SK-N-SH treated with all-trans-retinoic acid at 6 μM for 48 hours (cell line): Measurements from ENCODE around the gene LYST.
"Not testable (repeated sequence)": the region's sequence is repeated elsewhere in the genome, so short reads cannot be mapped to it uniquely, and the experiment has no call there.

Source experiments
- ATAC-seq: fragments of 200-7000 bp; cut with Tn5 transposase; 3 replicates; pipeline ENCODE4 v1.9.1; 2020; ENCODE audit warnings: mild to moderate bottlenecking, moderate library complexity
- ARNTL ChIP-seq: fragments of 450-650 bp; formaldehyde crosslinking; IDR thresholded peaks from 2 replicates; pipeline ENCODE4 v1.5.0; 2020; ENCODE audit warnings: low read depth, mild to moderate bottlenecking, moderate library complexity, borderline replicate concordance
- BACH2 ChIP-seq: fragments of 250-450 bp; sonication (Bioruptor Pico); IDR thresholded peaks from 2 replicates; pipeline ENCODE4 v1.9.0; 2021; ENCODE audit warnings: mild to moderate bottlenecking, borderline replicate concordance
- ESRRG ChIP-seq: fragments of 250-450 bp; sonication (Bioruptor Pico); IDR thresholded peaks from 2 replicates; pipeline ENCODE4 v1.6.1; 2021; ENCODE audit warnings: mild to moderate bottlenecking
- GLIS3 ChIP-seq: fragments of 250-450 bp; sonication (Bioruptor Pico); IDR thresholded peaks from 2 replicates; pipeline ENCODE4 v1.5.0; 2020; ENCODE audit warnings: mild to moderate bottlenecking, moderate library complexity
- OSR1 ChIP-seq: fragments of 250-450 bp; sonication (Bioruptor Pico); IDR thresholded peaks from 2 replicates; pipeline ENCODE4 v1.8.0; 2022; ENCODE audit warnings: moderate library complexity, mild to moderate bottlenecking, inconsistent platforms
- POU6F1 ChIP-seq: fragments of 250-450 bp; sonication (Bioruptor Pico); IDR thresholded peaks from 2 replicates; pipeline ENCODE4 v1.8.0; 2021; ENCODE audit warnings: low read depth, mild to moderate bottlenecking, moderate library complexity, borderline replicate concordance
- RARB ChIP-seq: fragments of 250-450 bp; sonication (Bioruptor Pico); IDR thresholded peaks from 2 replicates; pipeline ENCODE4 v1.8.0; 2021; ENCODE audit warnings: mild to moderate bottlenecking, moderate library complexity
- SNAI2 ChIP-seq: fragments of 250-450 bp; sonication (Bioruptor Pico); IDR thresholded peaks from 2 replicates; pipeline ENCODE4 v1.5.0; 2020; ENCODE audit warnings: mild to moderate bottlenecking, moderate library complexity
- TCF4 ChIP-seq: fragments of 250-450 bp; sonication (Bioruptor Pico); IDR thresholded peaks from 2 replicates; pipeline ENCODE4 v1.8.0; 2021; ENCODE audit warnings: mild to moderate bottlenecking, moderate library complexity, borderline replicate concordance
- TSHZ2 ChIP-seq: fragments of 250-450 bp; sonication (Bioruptor Pico); IDR thresholded peaks from 2 replicates; pipeline ENCODE4 v1.5.0; 2020; ENCODE audit warnings: mild to moderate bottlenecking, moderate library complexity
- ZFP3 ChIP-seq: fragments of 250-450 bp; sonication (Bioruptor Pico); IDR thresholded peaks from 2 replicates; pipeline ENCODE4 v1.5.0; 2020; ENCODE audit warnings: mild to moderate bottlenecking, moderate library complexity
- ZFP30 ChIP-seq: fragments of 450-650 bp; formaldehyde crosslinking; IDR thresholded peaks from 2 replicates; pipeline ENCODE4 v1.5.0; 2022; ENCODE audit warnings: mild to moderate bottlenecking, moderate library complexity
- ZNF565 ChIP-seq: fragments of 450-650 bp; formaldehyde crosslinking; conservative IDR thresholded peaks from 2 replicates; pipeline ENCODE4 v1.5.0; 2020; ENCODE audit warnings: low read depth, mild to moderate bottlenecking, moderate library complexity
- ZNF70 ChIP-seq: fragments of 450-650 bp; formaldehyde crosslinking; IDR thresholded peaks from 2 replicates; pipeline ENCODE4 v1.5.0; 2020; ENCODE audit warnings: mild to moderate bottlenecking, moderate library complexity
- ZNF8 ChIP-seq: fragments of 450-650 bp; formaldehyde crosslinking; IDR thresholded peaks from 2 replicates; pipeline ENCODE4 v1.5.0; 2020; ENCODE audit warnings: mild to moderate bottlenecking, moderate library complexity
- TF ChIP-seq, protein P1 (sequence below): fragments of 250-450 bp; sonication (Bioruptor Pico); IDR thresholded peaks from 2 replicates; pipeline ENCODE4 v1.5.1; 2021; ENCODE audit warnings: mild to moderate bottlenecking, moderate library complexity

Gene LYST

DNA sequence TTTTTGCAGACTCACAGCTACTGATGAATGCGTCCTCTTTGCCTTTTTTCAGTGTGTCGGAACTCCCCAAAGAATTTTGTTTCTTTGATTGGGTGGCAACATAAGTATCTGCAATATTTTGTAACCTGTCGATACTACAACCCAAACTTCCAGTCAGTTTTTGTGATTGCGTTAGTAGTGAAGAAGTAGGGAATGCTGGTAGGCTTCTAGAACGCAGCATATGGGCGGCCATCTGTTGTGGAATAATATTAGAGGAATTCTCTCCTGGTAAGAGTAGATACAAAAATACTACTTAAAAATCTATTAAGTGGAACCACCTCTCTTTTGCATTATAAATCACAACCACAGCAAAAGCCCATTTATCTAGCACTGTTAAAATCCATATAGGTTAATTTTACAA, 107.4 kb downstream of the LYST start (continued):
- TF ChIP-seq, protein P1, sequence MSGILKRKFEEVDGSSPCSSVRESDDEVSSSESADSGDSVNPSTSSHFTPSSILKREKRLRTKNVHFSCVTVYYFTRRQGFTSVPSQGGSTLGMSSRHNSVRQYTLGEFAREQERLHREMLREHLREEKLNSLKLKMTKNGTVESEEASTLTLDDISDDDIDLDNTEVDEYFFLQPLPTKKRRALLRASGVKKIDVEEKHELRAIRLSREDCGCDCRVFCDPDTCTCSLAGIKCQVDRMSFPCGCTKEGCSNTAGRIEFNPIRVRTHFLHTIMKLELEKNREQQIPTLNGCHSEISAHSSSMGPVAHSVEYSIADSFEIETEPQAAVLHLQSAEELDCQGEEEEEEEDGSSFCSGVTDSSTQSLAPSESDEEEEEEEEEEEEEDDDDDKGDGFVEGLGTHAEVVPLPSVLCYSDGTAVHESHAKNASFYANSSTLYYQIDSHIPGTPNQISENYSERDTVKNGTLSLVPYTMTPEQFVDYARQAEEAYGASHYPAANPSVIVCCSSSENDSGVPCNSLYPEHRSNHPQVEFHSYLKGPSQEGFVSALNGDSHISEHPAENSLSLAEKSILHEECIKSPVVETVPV: no peak
- TF ChIP-seq RARB (CRISPR knock-in tag) (no peak), OSR1 (CRISPR knock-in tag) (no peak), ZNF70 (no peak)

- no peak for TF ChIP-seq GLIS3 (CRISPR knock-in tag)
- no peak for TF ChIP-seq POU6F1
- TF ChIP-seq ZNF8 (CRISPR knock-in tag): no peak
- peak; percentile 40; the same call in 2 of the 3 replicates for ATAC-seq
These were observed 107.8 kb downstream of the LYST start for GRCh38 chr1:235758931-235759330.

DNA sequence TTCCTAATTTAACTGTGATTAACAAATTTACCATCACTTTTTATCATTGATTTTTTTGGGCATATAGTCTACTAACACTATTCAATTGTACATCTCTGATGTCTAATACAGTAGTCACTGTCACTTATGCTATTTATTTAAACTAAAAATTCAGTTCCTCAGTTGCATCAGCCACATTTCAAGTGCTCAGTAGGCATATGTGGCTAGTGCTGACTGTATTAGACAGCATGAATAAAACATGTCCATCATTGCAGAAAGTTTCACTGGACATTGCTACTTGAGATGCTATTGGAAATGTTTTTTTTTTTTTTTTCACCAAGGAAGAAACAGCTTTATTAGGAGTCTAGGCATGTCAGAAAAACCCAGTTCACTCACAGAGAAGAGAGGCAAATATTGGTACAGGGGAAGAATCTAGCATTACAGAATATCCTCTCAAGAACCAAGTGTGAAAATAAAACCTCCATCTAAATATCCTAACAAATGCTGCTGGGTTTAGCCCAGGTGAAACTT, 109.1 kb downstream of the LYST start:
- no peak for ATAC-seq
- TF ChIP-seq ZNF70: no peak
- no peak for TF ChIP-seq GLIS3 (CRISPR knock-in tag)
- no peak for TF ChIP-seq SNAI2 (CRISPR knock-in tag)
- no peak for TF ChIP-seq ZNF8 (CRISPR knock-in tag)
- no peak for TF ChIP-seq ZFP30
- no peak for TF ChIP-seq ESRRG (CRISPR knock-in tag)
- TF ChIP-seq TSHZ2: no peak
- TF ChIP-seq RARB (CRISPR knock-in tag): no peak
- no peak for TF ChIP-seq ZFP3 (CRISPR knock-in tag)
- no peak for TF ChIP-seq TCF4 (CRISPR knock-in tag)
- TF ChIP-seq ARNTL: no peak
- no peak for TF ChIP-seq BACH2 (CRISPR knock-in tag)
- no peak for TF ChIP-seq POU6F1

- ATAC-seq: not testable (repeated sequence)
These were observed 112.5 kb downstream of the LYST start for GRCh38 chr1:235754186-235754585.

DNA sequence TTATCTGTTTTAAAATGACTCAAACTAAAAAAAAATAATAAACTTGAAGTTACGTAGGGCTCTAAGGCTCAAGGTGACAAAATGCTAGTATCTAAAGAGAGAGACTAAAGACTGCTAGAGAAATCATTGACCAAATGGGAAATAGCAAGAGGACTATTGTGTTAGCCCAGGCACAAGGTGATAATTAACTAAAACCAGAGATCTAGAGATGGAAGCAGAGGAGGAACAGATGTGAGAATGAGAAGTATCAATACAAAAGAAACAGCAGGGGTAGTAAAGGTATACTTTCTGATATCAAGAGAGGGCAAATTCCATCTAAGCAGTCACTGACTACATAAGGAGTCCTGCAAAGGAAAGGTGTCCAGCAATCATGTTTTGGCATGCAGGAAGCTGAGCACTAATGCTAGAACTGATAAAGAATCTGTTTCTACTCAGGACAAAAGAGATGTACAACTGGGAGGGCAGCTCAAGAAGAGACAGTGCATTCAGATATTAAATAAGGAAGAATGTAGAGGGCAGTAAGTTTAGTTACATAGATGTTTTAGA, 116.9 kb downstream of the LYST start:
- no peak for ATAC-seq
- TF ChIP-seq ZNF70 (no peak), ZNF565 (CRISPR knock-in tag) (no peak), ZNF8 (CRISPR knock-in tag) (no peak), TCF4 (CRISPR knock-in tag) (no peak), RARB (CRISPR knock-in tag) (no peak), BACH2 (CRISPR knock-in tag) (no peak), TSHZ2 (no peak), SNAI2 (CRISPR knock-in tag) (no peak)
